OCI-LY7 (cell line): ENCODE results near the gene ZNF43. TPM values are rescaled to one million over a fixed set of nuclear protein-coding genes. Genes with fewer than 3 reads are reported as not detected.
A peak's percentile ranks its signal among the peaks of the same experiment; 100 is the strongest.
"Not testable (repeated sequence)": the region's sequence is repeated elsewhere in the genome, so short reads cannot be mapped to it uniquely, and the experiment has no call there.

Experiments
- BruUV-seq: library from RNA; stranded (reverse); fragments of 400-500 nt; replicated peaks from 2 replicates; lab custom pipeline; 2021; lab: Mats Ljungman, UMichigan
- CTCF ChIA-PET: fragments of 300-600 bp; sonication (Branson Sonifier 250); formaldehyde crosslinking; loops from one replicate; lab custom pipeline; 2022; ENCODE audit warnings: antibody characterized with exemption; ENCODE audit not compliant: unreplicated experiment; lab: Charles Lee
- POLR2A ChIA-PET: fragments of 300-600 bp; sonication (Branson Sonifier 250); formaldehyde crosslinking; loops from one replicate; lab custom pipeline; 2022; ENCODE audit warnings: antibody characterized with exemption; lab: Charles Lee
- DNase-seq: peaks from one replicate; pipeline ENCODE4 v3.0.0-alpha.2; 2015; ENCODE audit warnings: low spot score
- H2AFZ ChIP-seq: fragments of 200-600 bp; sonication (generic), shearing (Covaris generic); 2 replicates; pipeline ENCODE4 v1.6.1; 2014; ENCODE audit warnings: mild to moderate bottlenecking, antibody characterized with exemption, low read length, moderate library complexity
- H3K27ac ChIP-seq: fragments of 200-600 bp; sonication (generic); 2 replicates; pipeline ENCODE4 v1.5.1; 2014; ENCODE audit warnings: mixed run types, low read depth, mild to moderate bottlenecking, moderate library complexity, low read length, inconsistent platforms; ENCODE audit not compliant: poor library complexity, severe bottlenecking
- H3K36me3 ChIP-seq: fragments of 200-600 bp; sonication (generic); 2 replicates; pipeline ENCODE4 v1.6.1; 2014; ENCODE audit warnings: mild to moderate bottlenecking, antibody characterized with exemption, low read length, moderate library complexity, mixed read lengths; ENCODE audit not compliant: insufficient read depth
- H3K4me1 ChIP-seq: fragments of 200-600 bp; sonication (generic); 2 replicates; pipeline ENCODE4 v1.5.1; 2014; ENCODE audit warnings: mild to moderate bottlenecking, low read length; ENCODE audit not compliant: insufficient read depth, poor library complexity, severe bottlenecking
- H3K4me2 ChIP-seq: fragments of 200-600 bp; sonication (generic); 2 replicates; pipeline ENCODE4 v1.6.1; 2014; ENCODE audit warnings: mild to moderate bottlenecking, low read length
- H3K4me3 ChIP-seq: fragments of 200-600 bp; sonication (generic); 2 replicates; pipeline ENCODE4 v1.5.1; 2014; ENCODE audit warnings: mild to moderate bottlenecking, low read depth, low read length; ENCODE audit not compliant: poor library complexity, severe bottlenecking
- H3K79me2 ChIP-seq: fragments of 200-600 bp; sonication (generic); 2 replicates; pipeline ENCODE4 v1.6.1; 2016; ENCODE audit warnings: low read depth, mild to moderate bottlenecking, low read length, moderate library complexity, mixed read lengths; ENCODE audit not compliant: insufficient read depth
- H3K9me2 ChIP-seq: fragments of 200-600 bp; sonication (generic); 2 replicates; pipeline ENCODE4 v1.6.1; 2016; ENCODE audit warnings: mild to moderate bottlenecking, low read length, mixed read lengths; ENCODE audit not compliant: insufficient read depth
- H3K9me3 ChIP-seq: fragments of 200-600 bp; sonication (generic); 2 replicates; pipeline ENCODE4 v1.6.1; 2014; ENCODE audit warnings: mild to moderate bottlenecking, mixed run types, low read length, mixed read lengths
- H4K20me1 ChIP-seq: fragments of 200-600 bp; sonication (generic); 2 replicates; pipeline ENCODE4 v1.6.1; 2014; ENCODE audit warnings: mild to moderate bottlenecking, antibody characterized with exemption, low read length, moderate library complexity, mixed read lengths; ENCODE audit not compliant: insufficient read depth
- EZH2phosphoT487 ChIP-seq: fragments of 200-600 bp; sonication (generic); IDR thresholded peaks from 2 replicates; pipeline ENCODE4 v1.6.1; 2018; ENCODE audit warnings: low read depth, borderline replicate concordance, mild to moderate bottlenecking, mixed run types, antibody characterized with exemption, low read length, moderate library complexity, mixed read lengths
- intact Hi-C: fragments of 100-400 bp; cut with micrococcal nuclease; formaldehyde crosslinking; loops from one replicate; pipeline ENCODE4 v1.10.0; 2022; ENCODE audit not compliant: unreplicated experiment
- total RNA-seq, 2 experiments: library from RNA; depleted of rRNA in 1 of 2; stranded (reverse); fragments of >200 nt in 1 of 2; shearing (Covaris generic) in 1 of 2; gene quantifications; 2 replicates each; pipeline ENCODE4 v1.2.3, GENCODE V29; 2014 to 2022
- TF ChIP-seq, protein P1 (sequence below): fragments of 200-600 bp; sonication (generic); conservative IDR thresholded peaks from 2 replicates; pipeline ENCODE4 v1.5.1; 2014; ENCODE audit warnings: mild to moderate bottlenecking, antibody characterized with exemption, low read length, moderate library complexity, mixed read lengths

The ZNF43 gene
- total RNA-seq, 2 experiments from 2014 or later: 39.7 to 55.6 TPM

GRCh38 chr19:21767065-21767800, 68.7 kb downstream of the ZNF43 start, which contains the start of gene ZNF100:
ZNF100 (minus strand) TSS chr19:21767579; CDS start chr19:21767429, 150 bp downstream.
- no peak for TF ChIP-seq EZH2phosphoT487
- TF ChIP-seq, protein P1, sequence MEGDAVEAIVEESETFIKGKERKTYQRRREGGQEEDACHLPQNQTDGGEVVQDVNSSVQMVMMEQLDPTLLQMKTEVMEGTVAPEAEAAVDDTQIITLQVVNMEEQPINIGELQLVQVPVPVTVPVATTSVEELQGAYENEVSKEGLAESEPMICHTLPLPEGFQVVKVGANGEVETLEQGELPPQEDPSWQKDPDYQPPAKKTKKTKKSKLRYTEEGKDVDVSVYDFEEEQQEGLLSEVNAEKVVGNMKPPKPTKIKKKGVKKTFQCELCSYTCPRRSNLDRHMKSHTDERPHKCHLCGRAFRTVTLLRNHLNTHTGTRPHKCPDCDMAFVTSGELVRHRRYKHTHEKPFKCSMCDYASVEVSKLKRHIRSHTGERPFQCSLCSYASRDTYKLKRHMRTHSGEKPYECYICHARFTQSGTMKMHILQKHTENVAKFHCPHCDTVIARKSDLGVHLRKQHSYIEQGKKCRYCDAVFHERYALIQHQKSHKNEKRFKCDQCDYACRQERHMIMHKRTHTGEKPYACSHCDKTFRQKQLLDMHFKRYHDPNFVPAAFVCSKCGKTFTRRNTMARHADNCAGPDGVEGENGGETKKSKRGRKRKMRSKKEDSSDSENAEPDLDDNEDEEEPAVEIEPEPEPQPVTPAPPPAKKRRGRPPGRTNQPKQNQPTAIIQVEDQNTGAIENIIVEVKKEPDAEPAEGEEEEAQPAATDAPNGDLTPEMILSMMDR: no peak
- Histone ChIP-seq H3K4me3 (peak within 1 kb of the TSS; percentile 90), H3K4me1 (peaks cover 15% of the 10 kb centered on the region), H2AFZ (peak within 1 kb of the TSS; percentile 82), H3K9me2 (no peaks in the 10 kb centered on the region), H3K36me3 (peaks cover 38% of the 10 kb centered on the region), H3K79me2 (peaks cover 39% of the 10 kb centered on the region), H4K20me1 (no peaks in the 10 kb centered on the region), H3K9me3 (peaks cover 40% of the 10 kb centered on the region), H3K27ac (peak within 1 kb of the TSS; percentile 78), H3K4me2 (peak within 1 kb of the TSS; percentile 95)
- DNase-seq: peak; percentile 96
- ChIA-PET CTCF (no interaction called here), POLR2A (interaction anchor here (1.0 to 2.1 kb wide), 12 partner anchors 13 to 1538 kb away, joined by 3 to 19 read pairs (median 4); partner anchors contain the start of genes ZNF43 and ZNF708)
- intact Hi-C loops: loop anchor here (2.0 kb wide), 1 partner anchor 70 kb away; the partner anchor contains the start of gene ZNF43
- no TSS peak for BruUV-seq

DNA sequence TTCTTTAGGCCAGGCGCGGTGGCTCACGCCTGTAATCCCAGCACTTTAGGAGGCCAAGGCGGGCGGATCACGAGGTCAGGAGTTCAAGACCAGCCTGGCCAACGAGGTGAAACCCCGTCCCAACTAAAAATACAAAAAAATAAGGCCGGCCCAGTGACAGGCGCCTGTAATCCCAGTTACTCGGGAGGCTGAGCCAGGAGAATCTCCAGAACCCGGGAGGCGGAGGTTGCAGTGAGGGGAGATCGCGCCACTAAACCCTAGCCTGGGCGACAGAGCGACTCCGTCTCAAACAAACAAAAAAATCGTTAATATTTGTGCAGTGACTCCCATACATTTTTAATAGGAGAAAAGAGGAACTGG, 69.3 kb downstream of the ZNF43 start:
- POLR2A ChIA-PET: interaction anchor here (0.7 to 2.1 kb wide), 8 partner anchors 18 to 692 kb away, joined by 3 to 19 read pairs (median 4); partner anchors contain the start of gene ZNF43
- CTCF ChIA-PET, H3K9me2 ChIP-seq, DNase-seq, BruUV-seq, H4K20me1 ChIP-seq: not testable (repeated sequence)
- H3K36me3 ChIP-seq: peaks cover 44% of the 10 kb centered on the region
- H3K4me3 ChIP-seq: peak overlapping the region; percentile 90
- peaks cover 46% of the 10 kb centered on the region for H3K9me3 ChIP-seq
- intact Hi-C loops: loop anchor here (2.0 kb wide), 1 partner anchor 70 kb away; the partner anchor contains the start of gene ZNF43
- peak overlapping the region; percentile 95 for H3K4me2 ChIP-seq
- H3K27ac ChIP-seq: peak overlapping the region; percentile 78
- peaks cover 40% of the 10 kb centered on the region for H3K79me2 ChIP-seq
- H3K4me1 ChIP-seq: peaks cover 15% of the 10 kb centered on the region
- peak overlapping the region; percentile 77 for H2AFZ ChIP-seq

DNA sequence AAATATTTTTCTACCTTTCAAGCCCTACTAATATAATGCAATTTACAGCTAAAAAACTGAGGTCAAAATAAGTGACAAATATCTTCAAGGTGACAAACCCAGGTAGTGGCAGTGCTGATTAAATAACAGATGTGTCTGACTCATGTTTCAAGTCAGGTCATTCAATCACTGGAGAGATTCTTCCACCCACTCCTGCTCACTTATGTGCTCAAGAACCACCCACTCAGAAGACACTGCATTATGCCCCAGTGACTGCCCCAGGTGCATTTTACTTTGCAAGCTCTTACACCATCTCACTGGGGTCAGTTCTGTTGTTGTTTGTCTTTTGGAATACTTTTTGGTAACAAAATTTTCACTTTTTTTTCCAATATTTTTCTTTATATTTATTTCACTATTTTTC, 70.8 kb downstream of the ZNF43 start:
- no peak for DNase-seq
- ChIA-PET CTCF (no interaction called here), POLR2A (no interaction called here)
- Histone ChIP-seq H3K36me3 (peaks cover 59% of the 10 kb centered on the region), H3K79me2 (peaks cover 40% of the 10 kb centered on the region), H3K9me3 (peaks cover 58% of the 10 kb centered on the region), H3K4me2 (peak overlapping the region; percentile 95; the same call in 1 of the 2 replicates), H2AFZ (no peak overlapping the region), H3K4me1 (peaks cover 15% of the 10 kb centered on the region), H3K9me2 (no peaks in the 10 kb centered on the region), H3K27ac (no peak overlapping the region), H4K20me1 (no peaks in the 10 kb centered on the region), H3K4me3 (peak overlapping the region; percentile 90)
- intact Hi-C loops: no loop called here
- no peak for TF ChIP-seq EZH2phosphoT487
- TF ChIP-seq, protein P1: no peak
- no TSS peak for BruUV-seq

GRCh38 chr19:21761547-21761946, 74.4 kb downstream of the ZNF43 start:
- H3K9me2 ChIP-seq, POLR2A ChIA-PET, intact Hi-C loops, H3K4me3 ChIP-seq, H4K20me1 ChIP-seq, CTCF ChIA-PET, H3K4me2 ChIP-seq, BruUV-seq, H2AFZ ChIP-seq, H3K27ac ChIP-seq, DNase-seq: not testable (repeated sequence)
- H3K79me2 ChIP-seq: peaks cover 41% of the 10 kb centered on the region
- peaks cover 95% of the 10 kb centered on the region for H3K36me3 ChIP-seq
- H3K4me1 ChIP-seq: peaks cover 15% of the 10 kb centered on the region
- peaks cover 61% of the 10 kb centered on the region for H3K9me3 ChIP-seq
